Islet precursor cell (in vitro differentiated cells): Measurements from ENCODE around the gene GPC6.

ENCODE experiments used
- DNase-seq: peaks from one replicate; pipeline ENCODE4 v3.0.0-alpha.2; 2018

The GPC6 gene

GRCh38 chr13:93231867-93232266 is 5.3 kb downstream of the GPC6 start:
- DNase-seq: no peak

GRCh38 chr13:93233997-93234416 is 7.4 kb downstream of the GPC6 start:
- no peak for DNase-seq

- DNase-seq: no peak
Measured at GRCh38 chr13:93234459-93234858, 7.9 kb downstream of the GPC6 start.

- no peak for DNase-seq
Measured at GRCh38 chr13:93235258-93236015, 8.8 kb downstream of the GPC6 start.

GRCh38 chr13:93238711-93239110 is 12.1 kb downstream of the GPC6 start:
- no peak for DNase-seq

- no peak for DNase-seq
Measured at GRCh38 chr13:93243375-93244063, 16.9 kb downstream of the GPC6 start.

- DNase-seq: no peak
Measured at GRCh38 chr13:93244141-93244917, 17.7 kb downstream of the GPC6 start.

- no peak for DNase-seq
Measured at GRCh38 chr13:93244918-93245280, 18.3 kb downstream of the GPC6 start.

GRCh38 chr13:93246069-93246468 is 19.5 kb downstream of the GPC6 start:
- no peak for DNase-seq

GRCh38 chr13:93248627-93249047 is 22.0 kb downstream of the GPC6 start:
- DNase-seq: peak; percentile 85

GRCh38 chr13:93249364-93250306 is 23.0 kb downstream of the GPC6 start:
- peak; percentile 77 for DNase-seq

GRCh38 chr13:93254775-93255174 is 28.2 kb downstream of the GPC6 start:
- no peak for DNase-seq

GRCh38 chr13:93256998-93257397 is 30.4 kb downstream of the GPC6 start:
- no peak for DNase-seq

- no peak for DNase-seq
Measured at GRCh38 chr13:93259527-93260080, 33.0 kb downstream of the GPC6 start.

- no peak for DNase-seq
Measured at GRCh38 chr13:93260591-93260990, 34.0 kb downstream of the GPC6 start.

GRCh38 chr13:93262729-93263345 is 36.2 kb downstream of the GPC6 start:
- DNase-seq: no peak

- DNase-seq: no peak
Measured at GRCh38 chr13:93264876-93265275, 38.3 kb downstream of the GPC6 start.

GRCh38 chr13:93265800-93266199 is 39.2 kb downstream of the GPC6 start:
- DNase-seq: no peak

GRCh38 chr13:93266681-93267080 is 40.1 kb downstream of the GPC6 start:
- DNase-seq: no peak

GRCh38 chr13:93268327-93269028 is 41.9 kb downstream of the GPC6 start:
- DNase-seq: peak; percentile 58
